Small intestine (tissue), 7 donors: ENCODE measurements around the gene JPT1. TPM values are rescaled to one million over a fixed set of nuclear protein-coding genes. Genes with fewer than 3 reads are reported as not detected.

ENCODE experiments used
- DNase-seq, 2 donors: peaks; one replicate each; pipeline versions ENCODE4 v3.0.0 to v3.0.0-alpha.2; 2013
- FAIRE-seq: peaks from 2 replicates; lab custom pipeline; 2012; peaks lifted over from hg19 to GRCh38; lab: Jason Lieb, UNC
- H3K27ac ChIP-seq, 3 donors: one replicate each; pipeline ENCODE4 v1.5.1; 2013; ENCODE audit warnings: low read length in 2 of 3, mild to moderate bottlenecking in 2 of 3, control low read depth in 1 of 3, inconsistent platforms in 1 of 3, low read depth in 1 of 3, moderate library complexity in 1 of 3
- H3K27me3 ChIP-seq, 3 donors: one replicate each; pipeline ENCODE4 v1.6.1; 2013; ENCODE audit warnings: low read length in 3 of 3, inconsistent platforms in 1 of 3; ENCODE audit not compliant: control insufficient read depth in 3 of 3, insufficient read depth in 3 of 3
- H3K36me3 ChIP-seq, 3 donors: one replicate each; pipeline ENCODE4 v1.6.1; 2013; ENCODE audit warnings: low read length in 3 of 3, inconsistent platforms in 1 of 3, low read depth in 1 of 3, mild to moderate bottlenecking in 1 of 3, moderate library complexity in 1 of 3; ENCODE audit not compliant: control insufficient read depth in 3 of 3, insufficient read depth in 2 of 3
- H3K4me1 ChIP-seq, 3 donors: one replicate each; pipeline ENCODE4 v1.6.1; 2013; ENCODE audit warnings: low read length in 2 of 3, inconsistent platforms in 1 of 3, low read depth in 1 of 3, mild to moderate bottlenecking in 1 of 3, moderate library complexity in 1 of 3; ENCODE audit not compliant: control insufficient read depth in 3 of 3, insufficient read depth in 2 of 3
- H3K4me3 ChIP-seq, 3 donors: one replicate each; pipeline ENCODE4 v1.5.1; 2013; ENCODE audit warnings: low read length in 3 of 3, control low read depth in 1 of 3, inconsistent platforms in 1 of 3, low read depth in 1 of 3, mild to moderate bottlenecking in 1 of 3, moderate library complexity in 1 of 3
- H3K9me3 ChIP-seq, 2 donors: one replicate each; pipeline ENCODE4 v1.6.1; 2013; ENCODE audit warnings: low read depth in 1 of 2, low read length in 1 of 2; ENCODE audit not compliant: control insufficient read depth in 2 of 2, insufficient read depth in 1 of 2
- WGBS, 3 donors: extraction: QIAGEN DNeasy Blood & Tissue Kit; methylation state at CpG; one replicate each; pipeline ENCODE4 v1.1.7; 2013; 5-methylcytosine and 5-hydroxymethylcytosine counted together
- polyA plus RNA-seq, 4 donors: library from polyadenylated mRNA; stranded (reverse) in 3 of 4; unstranded in 1 of 4; fragments of 200-250 nt in 3 of 4; fragments of 120-200 nt in 1 of 4; gene quantifications; one replicate each; pipeline versions ENCODE4 v1.2.1 to v1.2.3, GENCODE V29; 2013
- donor health status: healthy with polysubstance abuse.
- donor health status: control.
- donor health status: control.
- donor health status: Bipolar disorder and iron deficiency.
- donor health status: healthy.

JPT1 gene
- polyA plus RNA-seq, 4 donors: 79.0 to 758 (median 413) TPM

- peak; percentile 79 to 91 for DNase-seq
- H3K4me1 ChIP-seq: peaks cover 3 to 21% (median 4%) of the 10 kb centered on the region in 3 donors
- H3K4me3 ChIP-seq: peak overlapping the region; percentile 94 to 98 (median 95)
- peak overlapping the region; percentile 55 to 95 (median 81) for H3K27ac ChIP-seq
- 4 to 5% (median 4%) methylated on average over 28 of the region's 28 CpGs for WGBS, 3 donors
- peaks cover 0 to 7% (median 2%) of the 10 kb centered on the region in 3 donors for H3K36me3 ChIP-seq
- H3K9me3 ChIP-seq: no peaks in the 10 kb centered on the region
- no peaks in the 10 kb centered on the region for H3K27me3 ChIP-seq
- no peak for FAIRE-seq
Observed at GRCh38 chr17:75152922-75153779, 1.2 kb downstream of the JPT1 start.

- peak overlapping the region in 1 of 3 donors; percentile 55 for H3K27ac ChIP-seq
- H3K9me3 ChIP-seq: no peaks in the 10 kb centered on the region
- WGBS, 3 donors: 68 to 76% (median 75%) methylated on average over 6 of the region's 6 CpGs
- FAIRE-seq: no peak
- H3K27me3 ChIP-seq: no peaks in the 10 kb centered on the region
- H3K4me3 ChIP-seq: peak overlapping the region in 2 of 3 donors; percentile 94 to 98
- H3K36me3 ChIP-seq: peaks cover 1 to 11% (median 2%) of the 10 kb centered on the region in 3 donors
- H3K4me1 ChIP-seq: peaks cover 3 to 25% (median 4%) of the 10 kb centered on the region in 3 donors
- no peak for DNase-seq
Observed at GRCh38 chr17:75152523-75152921, 1.8 kb downstream of the JPT1 start.

- DNase-seq: no peak
Observed at GRCh38 chr17:75151930-75152329, 2.4 kb downstream of the JPT1 start.

GRCh38 chr17:75147878-75148546, 6.3 kb downstream of the JPT1 start:
- 41 to 73% (median 71%) methylated on average over 6 of the region's 6 CpGs for WGBS, 3 donors
- peaks cover 0 to 20% (median 3%) of the 10 kb centered on the region in 3 donors for H3K4me1 ChIP-seq
- no peaks in the 10 kb centered on the region for H3K9me3 ChIP-seq
- H3K27ac ChIP-seq: peak overlapping the region; percentile 36 to 75 (median 72)
- H3K4me3 ChIP-seq: no peak overlapping the region
- FAIRE-seq (no peak), DNase-seq (peak; percentile 66 to 87)
- H3K36me3 ChIP-seq: peaks cover 6 to 46% (median 7%) of the 10 kb centered on the region in 3 donors
- no peaks in the 10 kb centered on the region for H3K27me3 ChIP-seq

More at GRCh38 chr17:75151930-75152329, 2.4 kb downstream of the JPT1 start:
- Histone ChIP-seq H3K4me3 (no peak overlapping the region), H3K27me3 (no peaks in the 10 kb centered on the region), H3K4me1 (peaks cover 3 to 26% (median 4%) of the 10 kb centered on the region in 3 donors), H3K9me3 (no peaks in the 10 kb centered on the region), H3K36me3 (peaks cover 2 to 13% (median 2%) of the 10 kb centered on the region in 3 donors), H3K27ac (peak overlapping the region in 1 of 3 donors; percentile 55)
- FAIRE-seq: no peak
- 72 to 85% (median 79%) methylated on average over 6 of the region's 6 CpGs for WGBS, 3 donors

- DNase-seq (no peak), FAIRE-seq (no peak)
- Histone ChIP-seq H3K36me3 (peaks cover 6 to 56% (median 7%) of the 10 kb centered on the region in 3 donors), H3K4me1 (peaks cover 0 to 12% (median 3%) of the 10 kb centered on the region in 3 donors), H3K27ac (no peak overlapping the region), H3K9me3 (no peaks in the 10 kb centered on the region), H3K4me3 (no peak overlapping the region), H3K27me3 (no peaks in the 10 kb centered on the region)
- WGBS, 3 donors: 87 to 88% (median 87%) methylated on average over 3 of the region's 3 CpGs
Observed at GRCh38 chr17:75146592-75146991, 7.7 kb downstream of the JPT1 start.

GRCh38 chr17:75144816-75145512, 9.3 kb downstream of the JPT1 start:
- WGBS, 3 donors: 89 to 94% (median 92%) methylated on average over 11 of the region's 11 CpGs
- H3K9me3 ChIP-seq: no peaks in the 10 kb centered on the region
- peaks cover 0 to 12% (median 2%) of the 10 kb centered on the region in 3 donors for H3K4me1 ChIP-seq
- DNase-seq: no peak
- FAIRE-seq: no peak
- no peak overlapping the region for H3K4me3 ChIP-seq
- no peak overlapping the region for H3K27ac ChIP-seq
- peaks cover 6 to 70% (median 7%) of the 10 kb centered on the region in 3 donors for H3K36me3 ChIP-seq
- no peaks in the 10 kb centered on the region for H3K27me3 ChIP-seq

GRCh38 chr17:75142236-75142971, 11.9 kb downstream of the JPT1 start:
- Histone ChIP-seq H3K9me3 (no peaks in the 10 kb centered on the region), H3K36me3 (peaks cover 4 to 75% (median 5%) of the 10 kb centered on the region in 3 donors), H3K27me3 (no peaks in the 10 kb centered on the region), H3K27ac (no peak overlapping the region), H3K4me1 (no peaks in the 10 kb centered on the region), H3K4me3 (no peak overlapping the region)
- no peak for FAIRE-seq
- no peak for DNase-seq
- WGBS, 3 donors: 84 to 92% (median 86%) methylated on average over 12 to 13 of the region's 13 CpGs
